ENCODE results near the gene GPR155. TPM values are rescaled to one million over a fixed set of nuclear protein-coding genes. Genes with fewer than 3 reads are reported as not detected.
"Not testable (repeated sequence)": the region's sequence is repeated elsewhere in the genome, so short reads cannot be mapped to it uniquely, and the experiment has no call there.

The GPR155 gene
- total and polyA plus RNA-seq, 10 donors: 0.80 to 15.5 (median 10.3) TPM

GRCh38 chr2:174489520-174489919 is 2.7 kb upstream of the GPR155 start:
- intact Hi-C loops (cut with DNase I; ENCODE audit: low total_unique reads): not testable (repeated sequence)

DNA sequence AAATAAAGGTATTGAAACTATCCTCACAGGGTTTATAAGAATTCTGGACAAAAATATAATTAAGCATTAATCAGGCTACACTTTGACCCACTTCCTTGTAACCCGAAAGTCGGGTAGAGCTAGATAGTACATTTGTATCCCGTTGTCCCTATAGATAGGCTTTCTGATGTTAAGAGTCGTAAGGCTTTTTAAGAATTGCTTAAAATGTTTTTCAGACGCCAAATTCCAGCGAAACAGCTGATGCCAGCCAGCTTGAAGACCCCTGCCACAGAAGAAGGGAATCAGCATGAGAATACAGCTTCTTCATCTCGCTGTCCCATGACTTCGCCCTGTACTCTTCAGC is 962 bp upstream of the GPR155 start:
- H3K4me3 ChIP-seq: peak overlapping the region in 6 of 8 donors; percentile 70 to 94 (median 90)
- H3K4me1 ChIP-seq: peaks cover 9 to 79% (median 38%) of the 10 kb centered on the region in 6 donors
- H3K27me3 ChIP-seq (replicated peaks in 1 of 7): no peaks in the 10 kb centered on the region
- no peaks in the 10 kb centered on the region for H3K9me3 ChIP-seq
- no peak for DNase-seq
- 94 to 99% (median 97%) methylated on average over 8 of the region's 8 CpGs for WGBS, 5 donors
- TF ChIP-seq POLR2AphosphoS5 (IDR thresholded peaks at IDR 0.05) (no peak), POLR2A (IDR thresholded peaks at IDR 0.05) (no peak), CTCF (IDR thresholded peaks at IDR 0.05 in 8 of 11, conservative IDR thresholded peaks at IDR 0.05 in 3 of 11) (no peak)
- H3K36me3 ChIP-seq: peaks cover 0 to 1% (median 0%) of the 10 kb centered on the region in 6 donors
- intact Hi-C loops (cut with DNase I; ENCODE audit: low total_unique reads): no loop called here
- peak overlapping the region in 7 of 8 donors; percentile 78 to 90 (median 88) for H3K27ac ChIP-seq

More at GRCh38 chr2:174489520-174489919, 2.7 kb upstream of the GPR155 start:
- Histone ChIP-seq H3K4me3 (peak overlapping the region in 1 of 8 donors; percentile 24), H3K4me1 (peaks cover 13 to 90% (median 51%) of the 10 kb centered on the region in 6 donors), H3K27ac (peak overlapping the region; percentile 54 to 92 (median 70))
- H3K36me3 ChIP-seq; H3K27me3 ChIP-seq (replicated peaks in 1 of 7); H3K9me3 ChIP-seq; DNase-seq: not testable (repeated sequence)
- peak in 1 of 3 donors; percentile 5 for TF ChIP-seq POLR2AphosphoS5 (IDR thresholded peaks at IDR 0.05)
- WGBS, 5 donors: 70 to 89% (median 81%) methylated on average over 7 to 10 of the region's 10 CpGs

DNA sequence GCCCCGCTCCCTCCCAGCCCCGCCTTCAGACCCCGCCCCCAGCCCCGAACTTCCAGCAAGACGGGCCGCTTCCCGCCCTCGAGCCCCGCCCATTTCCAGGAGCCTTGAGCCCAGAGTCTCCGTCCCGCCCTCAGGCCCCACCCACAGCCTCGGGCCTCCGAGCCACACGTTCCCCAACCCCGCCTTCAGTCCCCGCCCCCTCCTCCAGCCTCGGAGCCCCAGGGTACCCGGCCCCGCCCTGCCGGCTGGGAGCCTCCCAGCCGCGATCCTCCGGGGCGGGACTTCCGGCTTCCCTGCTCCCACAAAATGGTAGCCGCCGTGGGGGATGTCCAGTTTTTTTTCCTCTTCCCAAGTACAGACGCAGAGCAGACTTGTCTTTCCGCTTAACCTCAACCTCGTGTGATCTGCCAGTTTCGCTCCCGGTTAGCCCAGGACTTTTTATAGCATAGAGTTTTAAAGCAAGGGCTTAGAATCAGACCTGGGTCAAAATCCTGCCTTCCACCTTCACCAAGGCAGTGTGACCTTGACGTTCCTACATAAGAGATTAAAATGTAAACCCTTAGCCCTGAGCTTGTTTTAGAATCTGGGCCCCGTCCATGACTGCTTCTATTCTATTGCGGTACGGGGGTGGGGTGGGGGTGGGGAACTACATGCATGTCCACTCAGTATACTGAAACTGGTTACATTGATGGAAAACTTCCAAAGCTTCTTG is 435 bp upstream of the GPR155 start:
- H3K9me3 ChIP-seq: no peaks in the 10 kb centered on the region
- peak; percentile 100 for DNase-seq
- H3K4me1 ChIP-seq: peaks cover 4 to 74% (median 33%) of the 10 kb centered on the region in 6 donors
- no peaks in the 10 kb centered on the region for H3K27me3 ChIP-seq (replicated peaks in 1 of 7)
- H3K27ac ChIP-seq: peak overlapping the region; percentile 78 to 90 (median 88)
- peak overlapping the region; percentile 67 to 94 (median 84) for H3K4me3 ChIP-seq
- 3 to 9% (median 7%) methylated on average over 15 to 36 of the region's 36 CpGs for WGBS, 5 donors
- intact Hi-C loops (cut with DNase I; ENCODE audit: low total_unique reads): no loop called here
- TF ChIP-seq POLR2A (IDR thresholded peaks at IDR 0.05): no peak
- TF ChIP-seq POLR2AphosphoS5 (IDR thresholded peaks at IDR 0.05): peak; percentile 83 to 85 (median 84)
- TF ChIP-seq CTCF (IDR thresholded peaks at IDR 0.05 in 8 of 11, conservative IDR thresholded peaks at IDR 0.05 in 3 of 11): peak in 1 of 11 experiments; percentile 20
- H3K36me3 ChIP-seq: peaks cover 0 to 7% (median under 1%) of the 10 kb centered on the region in 6 donors

GRCh38 chr2:174485788-174486562 is 854 bp downstream of the GPR155 start:
- 5 to 8% (median 7%) methylated on average over 23 of the region's 23 CpGs for WGBS, 5 donors
- Histone ChIP-seq H3K27ac (peak overlapping the region; percentile 62 to 90 (median 88)), H3K4me3 (peak overlapping the region; percentile 67 to 94 (median 84)), H3K4me1 (peaks cover 0 to 63% (median 29%) of the 10 kb centered on the region in 6 donors), H3K9me3 (no peaks in the 10 kb centered on the region), H3K36me3 (peaks cover 0 to 18% (median 5%) of the 10 kb centered on the region in 6 donors), H3K27me3 (replicated peaks in 1 of 7) (no peaks in the 10 kb centered on the region)
- TF ChIP-seq POLR2AphosphoS5 (IDR thresholded peaks at IDR 0.05): no peak
- no peak for TF ChIP-seq POLR2A (IDR thresholded peaks at IDR 0.05)
- TF ChIP-seq CTCF (IDR thresholded peaks at IDR 0.05 in 8 of 11, conservative IDR thresholded peaks at IDR 0.05 in 3 of 11): no peak
- intact Hi-C loops (cut with DNase I; ENCODE audit: low total_unique reads): no loop called here
- peak; percentile 83 for DNase-seq

DNA sequence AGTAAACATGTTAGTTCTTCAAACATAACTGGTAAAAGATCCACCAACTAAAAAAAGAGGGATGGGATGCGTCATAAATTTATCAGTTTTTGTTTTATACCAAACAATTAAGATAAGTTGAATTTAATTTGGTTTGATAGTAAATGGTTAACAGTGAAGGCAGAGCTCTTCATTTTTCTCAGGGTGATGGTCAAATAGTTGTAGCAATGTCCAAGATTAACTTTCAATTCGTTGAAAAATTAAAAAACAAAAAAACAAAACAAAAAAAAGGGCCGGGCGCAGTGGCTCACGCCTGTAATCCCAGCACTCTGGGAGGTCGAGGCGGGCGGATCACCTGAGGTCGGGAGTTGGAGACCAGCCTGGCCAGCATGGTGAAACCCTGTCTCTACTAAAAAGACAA is 1.8 kb downstream of the GPR155 start:
- Histone ChIP-seq H3K36me3 (peaks cover 0 to 20% (median 5%) of the 10 kb centered on the region in 6 donors), H3K4me3 (peak overlapping the region in 6 of 8 donors; percentile 70 to 94 (median 90)), H3K4me1 (peaks cover 0 to 53% (median 28%) of the 10 kb centered on the region in 6 donors)
- H3K27ac ChIP-seq; H3K27me3 ChIP-seq (replicated peaks in 1 of 7); intact Hi-C loops (cut with DNase I; ENCODE audit: low total_unique reads); DNase-seq; H3K9me3 ChIP-seq: not testable (repeated sequence)
- 87 to 92% (median 88%) methylated on average over 9 of the region's 9 CpGs for WGBS, 5 donors

Measured in spleen (tissue), 11 donors.